Mononuclear cell (primary cell): ENCODE results near the gene DIAPH2. TPM values are rescaled to one million over a fixed set of nuclear protein-coding genes. Genes with fewer than 3 reads are reported as not detected.

Experiments
- H3K27me3 ChIP-seq: 2 replicates; pipeline ENCODE4 v1.6.0; 2011; ENCODE audit warnings: low read length, control low read depth; ENCODE audit not compliant: insufficient read depth
- H3K4me1 ChIP-seq: 2 replicates; pipeline ENCODE4 v1.5.1; 2011; ENCODE audit warnings: mild to moderate bottlenecking, low read length, control low read depth; ENCODE audit not compliant: insufficient read depth
- H3K4me3 ChIP-seq: 2 replicates; pipeline ENCODE4 v1.5.1; 2011; ENCODE audit warnings: mild to moderate bottlenecking, low read length, moderate library complexity
- H3K9me3 ChIP-seq: 2 replicates; pipeline ENCODE4 v1.5.1; 2011; ENCODE audit warnings: low read depth, mild to moderate bottlenecking, control low read depth, low read length
- total RNA-seq: library from RNA; depleted of rRNA; stranded (reverse); fragments of >200 nt; gene quantifications from one replicate; pipeline ENCODE4 v1.2.3, GENCODE V29; 2012

Gene DIAPH2
- total RNA-seq, 1 donor, result 31.0 TPM

- H3K9me3 ChIP-seq, result no peaks in the 10 kb centered on the region
- no peaks in the 10 kb centered on the region for H3K27me3 ChIP-seq
- no peak overlapping the region for H3K4me3 ChIP-seq
- no peaks in the 10 kb centered on the region for H3K4me1 ChIP-seq
Measured at GRCh38 chrX:97416461-97416860, 731.8 kb downstream of the DIAPH2 start.

- Histone ChIP-seq H3K4me3 (no peak overlapping the region), H3K9me3 (no peaks in the 10 kb centered on the region), H3K27me3 (no peaks in the 10 kb centered on the region), H3K4me1 (no peaks in the 10 kb centered on the region)
Measured at GRCh38 chrX:97429101-97429500, 744.5 kb downstream of the DIAPH2 start.

- H3K9me3 ChIP-seq, result no peaks in the 10 kb centered on the region
- no peak overlapping the region for H3K4me3 ChIP-seq
- no peaks in the 10 kb centered on the region for H3K27me3 ChIP-seq
- no peaks in the 10 kb centered on the region for H3K4me1 ChIP-seq
Measured at GRCh38 chrX:97431281-97431680, 746.6 kb downstream of the DIAPH2 start.

GRCh38 chrX:97446298-97446882, 761.7 kb downstream of the DIAPH2 start:
- Histone ChIP-seq H3K4me1 (no peaks in the 10 kb centered on the region), H3K27me3 (no peaks in the 10 kb centered on the region), H3K4me3 (no peak overlapping the region), H3K9me3 (no peaks in the 10 kb centered on the region)

- Histone ChIP-seq H3K27me3 (no peaks in the 10 kb centered on the region), H3K4me3 (no peak overlapping the region), H3K9me3 (no peaks in the 10 kb centered on the region), H3K4me1 (no peaks in the 10 kb centered on the region)
Measured at GRCh38 chrX:97447306-97447705, 762.7 kb downstream of the DIAPH2 start.

- no peaks in the 10 kb centered on the region for H3K27me3 ChIP-seq
- no peaks in the 10 kb centered on the region for H3K4me1 ChIP-seq
- H3K4me3 ChIP-seq, result no peak overlapping the region
- no peaks in the 10 kb centered on the region for H3K9me3 ChIP-seq
Measured at GRCh38 chrX:97452283-97452682, 767.6 kb downstream of the DIAPH2 start.

- no peak overlapping the region for H3K4me3 ChIP-seq
- no peaks in the 10 kb centered on the region for H3K4me1 ChIP-seq
- no peaks in the 10 kb centered on the region for H3K27me3 ChIP-seq
- no peaks in the 10 kb centered on the region for H3K9me3 ChIP-seq
Measured at GRCh38 chrX:97461763-97462162, 777.1 kb downstream of the DIAPH2 start.

- H3K4me3 ChIP-seq, result no peak overlapping the region
- no peaks in the 10 kb centered on the region for H3K27me3 ChIP-seq
- H3K4me1 ChIP-seq, result no peaks in the 10 kb centered on the region
- no peaks in the 10 kb centered on the region for H3K9me3 ChIP-seq
Measured at GRCh38 chrX:97471071-97471470, 786.4 kb downstream of the DIAPH2 start.

GRCh38 chrX:97474933-97475332, 790.3 kb downstream of the DIAPH2 start:
- Histone ChIP-seq H3K4me3 (no peak overlapping the region), H3K27me3 (no peaks in the 10 kb centered on the region), H3K9me3 (no peaks in the 10 kb centered on the region)

GRCh38 chrX:97479106-97479890, 794.7 kb downstream of the DIAPH2 start:
- H3K9me3 ChIP-seq, result no peaks in the 10 kb centered on the region
- no peak overlapping the region for H3K4me3 ChIP-seq
- H3K4me1 ChIP-seq, result no peaks in the 10 kb centered on the region
- no peaks in the 10 kb centered on the region for H3K27me3 ChIP-seq

More at GRCh38 chrX:97474933-97475332, 790.3 kb downstream of the DIAPH2 start:
- no peaks in the 10 kb centered on the region for H3K4me1 ChIP-seq

GRCh38 chrX:97481228-97481627, 796.6 kb downstream of the DIAPH2 start:
- H3K4me3 ChIP-seq, result no peak overlapping the region
- no peaks in the 10 kb centered on the region for H3K9me3 ChIP-seq
- H3K4me1 ChIP-seq, result no peaks in the 10 kb centered on the region
- no peaks in the 10 kb centered on the region for H3K27me3 ChIP-seq

- H3K4me1 ChIP-seq, result no peaks in the 10 kb centered on the region
- no peaks in the 10 kb centered on the region for H3K27me3 ChIP-seq
- no peaks in the 10 kb centered on the region for H3K9me3 ChIP-seq
- H3K4me3 ChIP-seq, result no peak overlapping the region
Measured at GRCh38 chrX:97482666-97483300, 798.1 kb downstream of the DIAPH2 start.

- no peak overlapping the region for H3K4me3 ChIP-seq
- H3K4me1 ChIP-seq, result no peaks in the 10 kb centered on the region
- H3K9me3 ChIP-seq, result no peaks in the 10 kb centered on the region
- H3K27me3 ChIP-seq, result no peaks in the 10 kb centered on the region
Measured at GRCh38 chrX:97490656-97491055, 806.0 kb downstream of the DIAPH2 start.

- no peaks in the 10 kb centered on the region for H3K4me1 ChIP-seq
Measured at GRCh38 chrX:97494756-97495372, 810.2 kb downstream of the DIAPH2 start.

GRCh38 chrX:97498093-97498492, 813.5 kb downstream of the DIAPH2 start:
- no peaks in the 10 kb centered on the region for H3K9me3 ChIP-seq
- no peak overlapping the region for H3K4me3 ChIP-seq
- H3K27me3 ChIP-seq, result no peaks in the 10 kb centered on the region
- H3K4me1 ChIP-seq, result no peaks in the 10 kb centered on the region

More at GRCh38 chrX:97494756-97495372, 810.2 kb downstream of the DIAPH2 start:
- no peak overlapping the region for H3K4me3 ChIP-seq
- no peaks in the 10 kb centered on the region for H3K9me3 ChIP-seq
- no peaks in the 10 kb centered on the region for H3K27me3 ChIP-seq
